CD4-positive, alpha-beta T cell treated with Interleukin-15 for 1 hour (primary cell): Measurements from ENCODE around the gene ASB16.
"Not testable (repeated sequence)": the region's sequence is repeated elsewhere in the genome, so short reads cannot be mapped to it uniquely, and the experiment has no call there.

Experiments used
- DNase-seq: peaks from one replicate; pipeline ENCODE4 v3.0.0-alpha.2; 2020

ASB16 gene

GRCh38 chr17:44170499-44171201, at the start of gene ASB16:
ASB16 (plus strand) TSS chr17:44170704; CDS start chr17:44170790, 86 bp downstream.
- DNase-seq = no peak

GRCh38 chr17:44120851-44121605, 49.5 kb upstream of the ASB16 start:
- no peak for DNase-seq

- DNase-seq = no peak
Measured at GRCh38 chr17:44121997-44122815, 48.3 kb upstream of the ASB16 start.

GRCh38 chr17:44122816-44123355, 47.6 kb upstream of the ASB16 start:
- no peak for DNase-seq

- DNase-seq = peak; percentile 95
Measured at GRCh38 chr17:44123356-44124117, 47.0 kb upstream of the ASB16 start, which contains the start of gene HDAC5. HDAC5 (minus strand) TSS chr17:44123641; CDS start chr17:44117515, 6,126 bp downstream.

GRCh38 chr17:44124118-44124438, 46.4 kb upstream of the ASB16 start:
- DNase-seq = no peak

GRCh38 chr17:44128383-44128782, 42.1 kb upstream of the ASB16 start:
- DNase-seq = no peak

- DNase-seq = no peak
Measured at GRCh38 chr17:44130693-44131349, 39.7 kb upstream of the ASB16 start.

GRCh38 chr17:44131372-44131771, 39.1 kb upstream of the ASB16 start:
- DNase-seq = not testable (repeated sequence)

- no peak for DNase-seq
Measured at GRCh38 chr17:44132275-44132821, 38.2 kb upstream of the ASB16 start.

- DNase-seq = no peak
Measured at GRCh38 chr17:44133918-44134476, 36.5 kb upstream of the ASB16 start.

GRCh38 chr17:44134752-44135568, 35.5 kb upstream of the ASB16 start:
- DNase-seq = no peak

GRCh38 chr17:44137891-44138709, 32.4 kb upstream of the ASB16 start:
- peak; percentile 69 for DNase-seq

- DNase-seq = not testable (repeated sequence)
Measured at GRCh38 chr17:44143921-44144320, 26.6 kb upstream of the ASB16 start.

- DNase-seq = no peak
Measured at GRCh38 chr17:44144966-44145739, 25.4 kb upstream of the ASB16 start.

- no peak for DNase-seq
Measured at GRCh38 chr17:44146375-44147346, 23.8 kb upstream of the ASB16 start.

- DNase-seq = no peak
Measured at GRCh38 chr17:44147812-44148211, 22.7 kb upstream of the ASB16 start.
